Skeletal muscle tissue (tissue), 4 donors: ENCODE measurements around the gene FAAP100. TPM values are rescaled to one million over a fixed set of nuclear protein-coding genes. Genes with fewer than 3 reads are reported as not detected.
A peak's percentile ranks its signal among the peaks of the same experiment; 100 is the strongest.

Experiments
- H3K27ac ChIP-seq: one replicate; pipeline ENCODE4 v1.7.0; 2013; ENCODE audit warnings: mild to moderate bottlenecking, low read depth, low read length, inconsistent platforms
- H3K27me3 ChIP-seq, 3 donors: one replicate each; pipeline ENCODE4 v1.7.0; 2013; ENCODE audit warnings: low read length in 3 of 3; ENCODE audit not compliant: control insufficient read depth in 3 of 3, insufficient read depth in 3 of 3
- H3K36me3 ChIP-seq, 3 donors: one replicate each; pipeline ENCODE4 v1.7.0; 2013; ENCODE audit warnings: low read length in 3 of 3; ENCODE audit not compliant: control insufficient read depth in 3 of 3, insufficient read depth in 3 of 3
- H3K4me1 ChIP-seq, 3 donors: one replicate each; pipeline ENCODE4 v1.7.0; 2013; ENCODE audit warnings: low read length in 3 of 3, mild to moderate bottlenecking in 3 of 3; ENCODE audit not compliant: control insufficient read depth in 3 of 3, insufficient read depth in 3 of 3
- H3K4me3 ChIP-seq, 3 donors: one replicate each; pipeline ENCODE4 v1.7.0; 2013; ENCODE audit warnings: low read length in 3 of 3
- H3K9ac ChIP-seq, 3 donors: one replicate each; pipeline ENCODE4 v1.7.0; 2013; ENCODE audit warnings: low read length in 3 of 3, mild to moderate bottlenecking in 3 of 3, moderate library complexity in 2 of 3, low read depth in 1 of 3
- H3K9me3 ChIP-seq, 3 donors: one replicate each; pipeline ENCODE4 v1.7.0; 2013; ENCODE audit warnings: low read length in 3 of 3; ENCODE audit not compliant: control insufficient read depth in 3 of 3
- total RNA-seq: library from RNA; depleted of rRNA; stranded (reverse); fragments of >200 nt; gene quantifications from one replicate; pipeline ENCODE4 v1.2.3, GENCODE V29; 2014
- donor health status: Osteomylitis.

The FAAP100 gene
- total RNA-seq, 1 donor from 2014 or later = 7.8 TPM

DNA sequence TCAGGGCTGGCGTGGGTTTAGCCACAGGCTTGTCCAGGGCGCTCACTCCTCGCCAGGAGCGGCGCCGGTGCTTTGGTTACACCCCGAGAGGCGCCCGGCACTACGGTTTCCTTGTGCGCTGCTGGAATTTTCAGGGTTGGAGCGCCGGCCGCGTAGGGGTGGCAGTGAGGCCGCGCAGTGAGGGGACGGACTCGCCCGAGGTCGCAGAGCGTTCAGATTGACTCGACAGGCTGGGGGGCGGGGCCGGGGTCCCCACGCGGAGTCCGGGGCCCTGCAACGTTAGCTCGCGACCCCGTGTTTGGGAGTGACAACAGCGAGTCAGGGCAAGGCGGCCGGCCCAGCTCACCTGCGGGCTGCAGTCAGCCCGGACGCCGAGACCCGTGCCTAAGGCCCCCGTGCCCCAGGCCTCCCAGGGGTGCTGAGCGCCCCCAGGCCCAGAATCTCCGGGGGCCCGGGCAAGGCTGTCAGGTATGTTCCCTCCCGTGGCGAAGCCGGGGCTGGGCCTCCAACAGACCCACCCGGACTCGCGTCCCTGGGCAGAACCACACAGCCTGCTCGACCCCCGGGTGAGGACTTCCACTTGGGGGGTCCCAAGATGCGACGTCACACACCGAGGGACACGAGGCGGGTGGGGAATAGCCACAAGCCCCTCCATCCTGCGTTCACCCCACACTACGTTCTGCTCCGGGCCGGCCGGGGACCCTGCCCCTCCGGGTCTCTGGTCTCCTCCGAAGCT is 38.2 kb downstream of the FAAP100 start:
- Histone ChIP-seq H3K27ac (peak overlapping the region; percentile 99), H3K36me3 (peaks cover 30 to 34% (median 31%) of the 10 kb centered on the region in 3 donors), H3K9ac (peak overlapping the region; percentile 91 to 97 (median 94)), H3K9me3 (no peaks in the 10 kb centered on the region), H3K4me1 (peaks cover 42 to 69% (median 46%) of the 10 kb centered on the region in 3 donors), H3K4me3 (peak overlapping the region; percentile 62 to 86 (median 83)), H3K27me3 (peaks cover 0 to 8% (median 0%) of the 10 kb centered on the region in 3 donors)

- Histone ChIP-seq H3K9me3 (no peaks in the 10 kb centered on the region), H3K4me1 (peaks cover 41 to 68% (median 48%) of the 10 kb centered on the region in 3 donors), H3K27me3 (peaks cover 0 to 5% (median 0%) of the 10 kb centered on the region in 3 donors), H3K36me3 (peaks cover 33 to 38% (median 35%) of the 10 kb centered on the region in 3 donors), H3K9ac (peak overlapping the region; percentile 91 to 97 (median 94)), H3K4me3 (peak overlapping the region; percentile 62 to 86 (median 83)), H3K27ac (peak overlapping the region; percentile 99)
Measured at GRCh38 chr17:81513372-81513752, 38.8 kb downstream of the FAAP100 start.

GRCh38 chr17:81512562-81513371 is 39.4 kb downstream of the FAAP100 start, which contains the start of gene ACTG1:
Gene ACTG1, minus strand, starts transcription at chr17:81512799. Its CDS starts 445 bp downstream, at chr17:81512354.
- H3K36me3 ChIP-seq = peaks cover 33 to 38% (median 35%) of the 10 kb centered on the region in 3 donors
- peak within 1 kb of the TSS; percentile 91 to 97 (median 94) for H3K9ac ChIP-seq
- peak within 1 kb of the TSS; percentile 99 for H3K27ac ChIP-seq
- peak within 1 kb of the TSS; percentile 92 to 97 (median 94) for H3K4me3 ChIP-seq
- peaks cover 0 to 2% (median 0%) of the 10 kb centered on the region in 3 donors for H3K9me3 ChIP-seq
- H3K27me3 ChIP-seq = no peaks in the 10 kb centered on the region
- H3K4me1 ChIP-seq = peaks cover 37 to 62% (median 43%) of the 10 kb centered on the region in 3 donors

GRCh38 chr17:81511804-81512561 is 40.2 kb downstream of the FAAP100 start:
- no peaks in the 10 kb centered on the region for H3K27me3 ChIP-seq
- H3K4me3 ChIP-seq = peak overlapping the region; percentile 92 to 97 (median 94)
- H3K36me3 ChIP-seq = peaks cover 33 to 38% (median 35%) of the 10 kb centered on the region in 3 donors
- H3K27ac ChIP-seq = peak overlapping the region; percentile 90
- H3K9me3 ChIP-seq = peaks cover 0 to 2% (median 0%) of the 10 kb centered on the region in 3 donors
- H3K4me1 ChIP-seq = peaks cover 35 to 57% (median 38%) of the 10 kb centered on the region in 3 donors
- peak overlapping the region; percentile 89 to 93 (median 93) for H3K9ac ChIP-seq

DNA sequence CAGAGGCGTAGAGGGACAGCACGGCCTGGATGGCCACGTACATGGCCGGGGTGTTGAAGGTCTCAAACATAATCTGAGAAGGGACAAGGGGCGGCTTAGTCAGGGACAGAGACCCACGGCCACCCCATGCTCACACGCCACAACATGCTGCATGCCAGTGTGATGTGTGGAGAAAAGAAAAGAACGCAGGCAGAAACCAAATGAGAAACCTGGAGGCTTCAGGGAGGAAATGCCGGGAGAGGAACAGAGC is 40.7 kb downstream of the FAAP100 start:
- Histone ChIP-seq H3K27ac (peak overlapping the region; percentile 90), H3K4me1 (peaks cover 31 to 52% (median 36%) of the 10 kb centered on the region in 3 donors)

GRCh38 chr17:81510785-81511553 is 41.2 kb downstream of the FAAP100 start:
- H3K4me1 ChIP-seq = peaks cover 26 to 47% (median 31%) of the 10 kb centered on the region in 3 donors

More for the DNA sequence above, 40.7 kb downstream of the FAAP100 start:
- peak overlapping the region; percentile 89 to 93 (median 93) for H3K9ac ChIP-seq
- peak overlapping the region; percentile 92 to 97 (median 94) for H3K4me3 ChIP-seq
- H3K9me3 ChIP-seq = peaks cover 0 to 2% (median 0%) of the 10 kb centered on the region in 3 donors
- H3K27me3 ChIP-seq = no peaks in the 10 kb centered on the region
- H3K36me3 ChIP-seq = peaks cover 33 to 38% (median 35%) of the 10 kb centered on the region in 3 donors

DNA sequence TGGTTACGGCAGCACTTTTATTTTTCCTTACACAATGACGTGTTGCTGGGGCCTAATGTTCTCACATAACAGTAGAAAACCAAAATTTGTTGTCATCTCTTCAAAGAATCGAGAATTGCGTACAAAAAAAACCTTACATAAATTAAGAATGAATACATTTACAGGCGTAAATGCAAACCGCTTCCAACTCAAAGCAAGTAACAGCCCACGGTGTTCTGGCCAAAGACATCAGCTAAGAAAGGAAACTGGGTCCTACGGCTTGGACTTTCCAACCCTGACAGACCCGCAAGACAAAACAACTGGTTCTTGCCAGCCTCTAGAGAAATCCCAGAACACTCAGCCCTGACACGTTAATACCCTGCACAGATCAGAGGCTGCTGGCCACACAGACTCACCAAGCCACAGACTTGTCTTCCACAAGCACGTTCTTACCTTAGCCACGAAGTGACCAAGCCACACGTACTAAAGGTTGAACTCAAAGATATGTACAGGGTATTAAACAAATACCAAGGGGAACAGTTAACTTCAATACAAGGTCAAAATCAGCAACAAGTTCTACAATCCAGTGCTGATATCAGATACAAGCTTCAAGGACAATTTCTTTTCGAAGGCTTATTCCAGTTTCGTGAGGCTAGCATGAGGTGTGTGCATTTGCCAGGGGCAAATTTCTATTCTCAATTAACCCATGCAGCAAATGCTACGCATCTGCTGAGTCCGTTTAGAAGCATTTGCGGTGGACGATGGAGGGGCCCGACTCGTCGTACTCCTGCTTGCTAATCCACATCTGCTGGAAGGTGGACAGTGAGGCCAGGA is 42.0 kb downstream of the FAAP100 start:
- H3K27ac ChIP-seq = peak overlapping the region; percentile 37
- peak overlapping the region; percentile 92 to 97 (median 94) for H3K4me3 ChIP-seq
- H3K36me3 ChIP-seq = peaks cover 33 to 38% (median 35%) of the 10 kb centered on the region in 3 donors
- peaks cover 18 to 39% (median 24%) of the 10 kb centered on the region in 3 donors for H3K4me1 ChIP-seq
- peaks cover 0 to 2% (median 0%) of the 10 kb centered on the region in 3 donors for H3K9me3 ChIP-seq
- H3K9ac ChIP-seq = peak overlapping the region; percentile 89 to 93 (median 93)
- H3K27me3 ChIP-seq = no peaks in the 10 kb centered on the region

More at GRCh38 chr17:81510785-81511553, 41.2 kb downstream of the FAAP100 start:
- Histone ChIP-seq H3K4me3 (peak overlapping the region; percentile 92 to 97 (median 94)), H3K36me3 (peaks cover 33 to 38% (median 35%) of the 10 kb centered on the region in 3 donors), H3K9me3 (peaks cover 0 to 2% (median 0%) of the 10 kb centered on the region in 3 donors), H3K9ac (peak overlapping the region; percentile 89 to 93 (median 93)), H3K27ac (peak overlapping the region; percentile 90), H3K27me3 (no peaks in the 10 kb centered on the region)

DNA sequence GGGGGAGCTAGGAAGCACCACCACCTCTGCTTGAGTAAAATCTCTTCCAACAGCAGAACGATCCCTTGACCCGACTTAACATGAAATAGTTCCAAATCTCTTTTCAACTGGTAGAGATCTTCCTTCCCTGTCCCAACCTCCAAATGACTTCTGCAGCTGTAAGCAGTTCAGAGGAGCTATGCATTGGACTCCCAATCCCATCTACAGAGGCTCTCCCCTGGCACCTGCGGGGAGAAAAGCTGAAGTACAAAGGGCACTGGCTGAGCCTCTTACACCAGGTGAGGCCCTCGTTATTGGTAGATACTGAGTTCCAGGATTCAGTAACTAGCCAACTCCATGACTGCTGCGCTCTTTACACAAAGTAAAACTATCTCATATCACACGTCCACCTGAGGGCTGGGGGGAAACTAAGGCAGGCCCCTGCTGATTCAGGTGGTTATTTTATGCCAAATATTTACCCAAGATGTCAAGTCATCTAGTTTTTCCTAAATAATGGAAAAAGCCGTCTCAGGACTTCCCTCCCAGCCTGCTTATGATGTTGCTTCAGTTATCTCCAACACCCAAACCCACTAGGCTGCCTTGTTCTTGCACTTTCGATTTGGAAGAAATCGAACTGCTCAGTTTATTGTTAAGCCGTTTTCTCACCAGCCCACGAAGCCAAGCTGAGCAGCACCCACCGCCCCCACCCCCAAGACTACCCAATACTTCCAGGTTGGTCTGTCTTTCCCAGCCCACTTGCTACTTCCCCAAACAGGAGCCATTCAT is 42.8 kb downstream of the FAAP100 start:
- Histone ChIP-seq H3K4me3 (peak overlapping the region; percentile 92 to 97 (median 94)), H3K36me3 (peaks cover 33 to 38% (median 35%) of the 10 kb centered on the region in 3 donors), H3K27me3 (no peaks in the 10 kb centered on the region), H3K9me3 (peaks cover 0 to 2% (median 0%) of the 10 kb centered on the region in 3 donors), H3K27ac (peak overlapping the region; percentile 37), H3K9ac (peak overlapping the region; percentile 89 to 93 (median 93)), H3K4me1 (peaks cover 18 to 38% (median 24%) of the 10 kb centered on the region in 3 donors)
